ENCODE measurements around the gene CFAP77. TPM values are rescaled to one million over a fixed set of nuclear protein-coding genes. Genes with fewer than 3 reads are reported as not detected.

Gene CFAP77
- total and polyA plus RNA-seq, 10 of the 15 experiments (the other 5 are each of a cell fraction or from before 2014, with no cell fraction given), result 0.33 TPM; not detected in 9

- Histone ChIP-seq H3K4me1 (ENCODE audit: control insufficient read depth, insufficient read depth, low read length) (no peaks in the 10 kb centered on the region), H2AFZ (ENCODE audit: control insufficient read depth, low read depth, low read length) (no peak overlapping the region), H3K79me2 (ENCODE audit: control insufficient read depth, insufficient read depth, low read length) (no peaks in the 10 kb centered on the region), H3K9ac (ENCODE audit: control insufficient read depth, insufficient read depth, low read length) (no peak overlapping the region), H3K27ac (ENCODE audit: control insufficient read depth, insufficient read depth) (no peak overlapping the region), H3K36me3 (ENCODE audit: control insufficient read depth in 2 of 2, insufficient read depth in 2 of 2, low read length in 1 of 2) (no peaks in the 10 kb centered on the region), H3K4me2 (ENCODE audit: control insufficient read depth, insufficient read depth) (no peak overlapping the region), H3K9me3 (replicated peaks; ENCODE audit: control insufficient read depth, insufficient read depth, low read length) (no peaks in the 10 kb centered on the region), H3K4me3 (no peak overlapping the region), H4K20me1 (ENCODE audit: control insufficient read depth, insufficient read depth) (0 out of 2 replicates have a peak, but pooled peaks cover 3% of the 10 kb centered on the region), H3K27me3 (replicated peaks in 1 of 2; ENCODE audit: control insufficient read depth in 2 of 2, insufficient read depth in 2 of 2, low read length in 1 of 2) (peaks cover 2 to 11% of the 10 kb centered on the region in 2 experiments; a peak in 3 of 4 replicates)
- CTCF ChIA-PET, result interaction anchor here (1.0 kb wide), 1 partner anchor 12 kb away, joined by 3 read pairs; no protein-coding TSS in a partner anchor
- DNase-seq (ENCODE audit: low read depth, low spot score), result no peak
- in situ Hi-C loops (cut with MboI), result no loop called here
- POLR2A ChIA-PET, result no interaction called here
- intact Hi-C loops (cut with micrococcal nuclease; ENCODE audit: unreplicated experiment), result no loop called here
- TF ChIP-seq RB1 (IDR thresholded peaks at IDR 0.05; ENCODE audit: borderline replicate concordance) (no peak), SMAD5 (IDR thresholded peaks at IDR 0.05; ENCODE audit: low read depth) (no peak), ATF3 (IDR thresholded peaks at IDR 0.05; ENCODE audit: borderline replicate concordance, extremely low read depth, low read depth, low read length) (no peak)
- ATAC-seq, result no peak
- BruUV-seq (replicated peaks), result no TSS peak
- WGBS (ENCODE audit: insufficient coverage, insufficient replicate concordance, low lambda C conversion rate, missing lambda C conversion rate), result 66% methylated on average over 14 of the region's 14 CpGs
- RAD21 ChIA-PET (ENCODE audit: unreplicated experiment), result no interaction called here
- SMC1A ChIA-PET (ENCODE audit: uncharacterized antibody, unreplicated experiment), result interaction anchor here (1.2 kb wide), 1 partner anchor 22 kb away, joined by 3 read pairs; no protein-coding TSS in a partner anchor
- no peak for FAIRE-seq
These were observed 75.4 kb downstream of the CFAP77 start for GRCh38 chr9:132485393-132485792.

- no peak overlapping the region for H3K4me3 ChIP-seq
- POLR2A ChIA-PET, result interaction anchor here (0.6 kb wide), 1 partner anchor 914 kb away, joined by 3 read pairs; no protein-coding TSS in a partner anchor
- in situ Hi-C loops (cut with MboI), result no loop called here
- SMC1A ChIA-PET (ENCODE audit: uncharacterized antibody, unreplicated experiment), result interaction anchor here (1.6 to 1.9 kb wide), 2 partner anchors 14 to 320 kb away, joined by 3 to 4 read pairs; no protein-coding TSS in a partner anchor
- no TSS peak for BruUV-seq (replicated peaks)
- CTCF ChIA-PET, result interaction anchor here (1.4 kb wide), 1 partner anchor 75 kb away, joined by 7 read pairs; no protein-coding TSS in a partner anchor
- WGBS (ENCODE audit: insufficient coverage, insufficient replicate concordance, low lambda C conversion rate, missing lambda C conversion rate), result 41% methylated on average over 32 of the region's 32 CpGs
- no peak overlapping the region; the same call in 1 of the 2 replicates for H2AFZ ChIP-seq (ENCODE audit: control insufficient read depth, low read depth, low read length)
- intact Hi-C loops (cut with micrococcal nuclease; ENCODE audit: unreplicated experiment), result no loop called here
- peaks cover 4 to 11% of the 10 kb centered on the region in 2 experiments; a peak in 3 of 4 replicates for H3K27me3 ChIP-seq (replicated peaks in 1 of 2; ENCODE audit: control insufficient read depth in 2 of 2, insufficient read depth in 2 of 2, low read length in 1 of 2)
- RAD21 ChIA-PET (ENCODE audit: unreplicated experiment), result no interaction called here
- H3K4me1 ChIP-seq (ENCODE audit: control insufficient read depth, insufficient read depth, low read length), result no peaks in the 10 kb centered on the region
- no peaks in the 10 kb centered on the region for H3K36me3 ChIP-seq (ENCODE audit: control insufficient read depth in 2 of 2, insufficient read depth in 2 of 2, low read length in 1 of 2)
- DNase-seq (ENCODE audit: low read depth, low spot score) (no peak), FAIRE-seq (no peak), ATAC-seq (peak; percentile 94)
- TF ChIP-seq NR2F1 (conservative IDR thresholded peaks at IDR 0.05) (peak; percentile 72), ZNF207 (IDR thresholded peaks at IDR 0.05; ENCODE audit: borderline replicate concordance) (no peak), USF2 (IDR thresholded peaks at IDR 0.05; ENCODE audit: borderline replicate concordance, low read depth, low read length) (no peak), RUNX3 (IDR thresholded peaks at IDR 0.05; ENCODE audit: low read length) (0 out of 2 replicates have a peak, but pooled peaks have one; percentile 6)
- no peaks in the 10 kb centered on the region for H3K79me2 ChIP-seq (ENCODE audit: control insufficient read depth, insufficient read depth, low read length)
- no peaks in the 10 kb centered on the region for H3K9me3 ChIP-seq (replicated peaks; ENCODE audit: control insufficient read depth, insufficient read depth, low read length)
- H3K4me2 ChIP-seq (ENCODE audit: control insufficient read depth, insufficient read depth), result peak overlapping the region; percentile 63; the same call in 1 of the 2 replicates
- H3K27ac ChIP-seq (ENCODE audit: control insufficient read depth, insufficient read depth), result no peak overlapping the region
- H4K20me1 ChIP-seq (ENCODE audit: control insufficient read depth, insufficient read depth), result 0 out of 2 replicates have a peak, but pooled peaks cover 3% of the 10 kb centered on the region
- H3K9ac ChIP-seq (ENCODE audit: control insufficient read depth, insufficient read depth, low read length), result no peak overlapping the region
These were observed 76.8 kb downstream of the CFAP77 start for GRCh38 chr9:132486706-132487350.
